Measurements from ENCODE around the gene CCDC191. TPM values are rescaled to one million over a fixed set of nuclear protein-coding genes. Genes with fewer than 3 reads are reported as not detected.

The CCDC191 gene
- total and polyA plus RNA-seq, 9 of the 15 experiments (the other 6 are each of a cell fraction or from before 2014, with no cell fraction given) = 0.10 to 0.55 (median 0.22) TPM

DNA sequence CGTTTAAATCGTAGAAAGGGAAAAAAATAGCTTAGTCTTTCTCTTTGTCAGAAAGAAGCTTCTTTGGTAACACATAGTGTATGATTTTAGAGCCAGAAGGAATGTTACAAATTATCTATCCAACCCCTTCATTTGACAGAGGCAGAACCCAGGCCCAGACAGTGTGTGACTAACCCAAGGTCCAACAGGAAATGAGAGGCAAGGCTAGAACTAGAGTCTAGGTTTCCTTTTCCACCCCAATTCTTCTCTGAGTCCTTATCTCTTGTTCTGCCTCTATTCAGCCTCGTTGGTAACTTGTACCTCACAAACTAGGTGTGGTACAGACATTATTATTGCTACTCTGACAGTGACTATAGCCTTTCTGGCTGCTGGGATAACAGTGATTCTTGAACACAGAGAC lies 39.5 kb upstream of the CCDC191 start:
- no peak for FAIRE-seq
- H3K4me1 ChIP-seq (replicated peaks in 1 of 2; ENCODE audit: control insufficient read depth in 2 of 2, insufficient read depth in 2 of 2, low read length in 2 of 2) = no peaks in the 10 kb centered on the region
- no peak for TF ChIP-seq ESRRB (CRISPR knock-in tag; IDR thresholded peaks at IDR 0.05; ENCODE audit: borderline replicate concordance)
- TF ChIP-seq UBTF (IDR thresholded peaks at IDR 0.05; ENCODE audit: borderline replicate concordance in 1 of 2, low read depth in 2 of 2, low read length in 2 of 2) = no peak
- no peak for TF ChIP-seq MEIS2 (IDR thresholded peaks at IDR 0.05; ENCODE audit: partially characterized antibody)
- no peak for TF ChIP-seq SMARCE1 (IDR thresholded peaks at IDR 0.05)
- TF ChIP-seq ATF7 (IDR thresholded peaks at IDR 0.05) = no peak
- no peak for TF ChIP-seq TCFL5 (CRISPR knock-in tag; conservative IDR thresholded peaks at IDR 0.05)
- TF ChIP-seq LARP7 (IDR thresholded peaks at IDR 0.05) = no peak
- no peak for TF ChIP-seq ZFP30 (CRISPR knock-in tag; IDR thresholded peaks at IDR 0.05; ENCODE audit: borderline replicate concordance)
- no peak for TF ChIP-seq NFIX (CRISPR knock-in tag; IDR thresholded peaks at IDR 0.05; ENCODE audit: low read depth)
- no peak for TF ChIP-seq TEAD2 (tag; IDR thresholded peaks at IDR 0.05)
- TF ChIP-seq RFX5 (IDR thresholded peaks at IDR 0.05; ENCODE audit: low read depth, low read length) = no peak
- no peak for TF ChIP-seq NR2F6 (CRISPR knock-in tag; IDR thresholded peaks at IDR 0.05)

More for the DNA sequence above, 39.5 kb upstream of the CCDC191 start:
- no peak overlapping the region for H3K4me2 ChIP-seq (ENCODE audit: insufficient read depth, low read length)
- no peak overlapping the region for H3K4me3 ChIP-seq
- DNase-seq (ENCODE audit: extremely low read depth in 1 of 4, low spot score in 3 of 4) (no peak), ATAC-seq (no peak)
- H2AFZ ChIP-seq (ENCODE audit: low read depth, low read length) = no peak overlapping the region
- 0% methylated on average over 3 of the region's 3 CpGs for WGBS (ENCODE audit: insufficient coverage, low coverage, missing lambda C conversion rate)
- no TSS peak for BruUV-seq (replicated peaks)
- no peak overlapping the region for H3K9ac ChIP-seq (ENCODE audit: insufficient read depth in 1 of 2, low read depth in 2 of 2, low read length in 2 of 2)
- H3K27me3 ChIP-seq (ENCODE audit: control insufficient read depth in 2 of 2, insufficient read depth in 2 of 2, low read length in 2 of 2) = peaks cover 9 to 10% of the 10 kb centered on the region in 2 experiments; a peak in 3 of 5 replicates
- intact Hi-C loops (cut with micrococcal nuclease) (no loop called here), in situ Hi-C loops (cut with MboI) (no loop called here)
- H3K36me3 ChIP-seq (ENCODE audit: control insufficient read depth, insufficient read depth, low read length) = no peaks in the 10 kb centered on the region
- no peaks in the 10 kb centered on the region for H3K9me1 ChIP-seq (ENCODE audit: control insufficient read depth, insufficient read depth, low read length)
- no peaks in the 10 kb centered on the region for H3K79me2 ChIP-seq (ENCODE audit: control insufficient read depth, insufficient read depth, low read length)
- CTCF ChIA-PET (ENCODE audit: low intra/inter-chr PET ratio) = no interaction called here
- H3K9me3 ChIP-seq (replicated peaks; ENCODE audit: control insufficient read depth, insufficient read depth, low read depth, low read length) = no peaks in the 10 kb centered on the region
- no peak overlapping the region for H3K27ac ChIP-seq (ENCODE audit: extremely low read depth, low read depth, low read length)
- no peaks in the 10 kb centered on the region for H4K20me1 ChIP-seq (replicated peaks; ENCODE audit: control insufficient read depth, insufficient read depth, low read length)
- POLR2A ChIA-PET = no interaction called here

Measured in K562 (cell line).